ENCODE measurements around the gene FGF6. TPM values are rescaled to one million over a fixed set of nuclear protein-coding genes. Genes with fewer than 3 reads are reported as not detected.

FGF6 gene
- total and polyA plus RNA-seq, 10 of the 15 experiments (the other 5 are each of a cell fraction or from before 2014, with no cell fraction given): not detected

- no peak for TF ChIP-seq JUND (IDR thresholded peaks at IDR 0.05; ENCODE audit: low read depth, low read length)
Observed at GRCh38 chr12:4472046-4472445, 26.4 kb upstream of the FGF6 start (continued).

- Histone ChIP-seq H3K4me1 (ENCODE audit: control insufficient read depth, insufficient read depth, low read length) (no peaks in the 10 kb centered on the region), H3K27ac (ENCODE audit: control insufficient read depth, insufficient read depth) (no peak overlapping the region), H3K4me3 (no peak overlapping the region), H4K20me1 (ENCODE audit: control insufficient read depth, insufficient read depth) (no peaks in the 10 kb centered on the region), H3K36me3 (ENCODE audit: control insufficient read depth in 2 of 2, insufficient read depth in 2 of 2, low read length in 1 of 2) (no peaks in the 10 kb centered on the region), H3K27me3 (replicated peaks in 1 of 2; ENCODE audit: control insufficient read depth in 2 of 2, insufficient read depth in 2 of 2, low read length in 1 of 2) (no peaks in the 10 kb centered on the region; a peak in 1 of 4 replicates), H3K79me2 (ENCODE audit: control insufficient read depth, insufficient read depth, low read length) (no peaks in the 10 kb centered on the region), H3K9ac (ENCODE audit: control insufficient read depth, insufficient read depth, low read length) (no peak overlapping the region), H2AFZ (ENCODE audit: control insufficient read depth, low read depth, low read length) (no peak overlapping the region), H3K9me3 (replicated peaks; ENCODE audit: control insufficient read depth, insufficient read depth, low read length) (no peaks in the 10 kb centered on the region), H3K4me2 (ENCODE audit: control insufficient read depth, insufficient read depth) (no peak overlapping the region)
- in situ Hi-C loops (cut with MboI) (no loop called here), intact Hi-C loops (cut with micrococcal nuclease; ENCODE audit: unreplicated experiment) (no loop called here)
- RAD21 ChIA-PET (ENCODE audit: unreplicated experiment): no interaction called here
- DNase-seq (ENCODE audit: low read depth, low spot score) (no peak), FAIRE-seq (no peak), ATAC-seq (no peak)
- BruUV-seq (replicated peaks): no TSS peak
- WGBS (ENCODE audit: insufficient coverage, insufficient replicate concordance, low lambda C conversion rate, missing lambda C conversion rate): 74% methylated on average over 4 of the region's 4 CpGs
- POLR2A ChIA-PET: no interaction called here
- SMC1A ChIA-PET (ENCODE audit: uncharacterized antibody, unreplicated experiment): no interaction called here
- CTCF ChIA-PET: interaction anchor here (1.1 kb wide), 1 partner anchor 586 kb away, joined by 3 read pairs; no protein-coding TSS in a partner anchor
- TF ChIP-seq RFX5 (IDR thresholded peaks at IDR 0.05; ENCODE audit: low read depth, low read length): no peak
- TF ChIP-seq FOXK2 (IDR thresholded peaks at IDR 0.05): no peak
Observed at GRCh38 chr12:4471256-4471655, 25.6 kb upstream of the FGF6 start.

- Histone ChIP-seq H3K27me3 (replicated peaks in 1 of 2; ENCODE audit: control insufficient read depth in 2 of 2, insufficient read depth in 2 of 2, low read length in 1 of 2) (no peaks in the 10 kb centered on the region; a peak in 1 of 4 replicates), H3K36me3 (ENCODE audit: control insufficient read depth in 2 of 2, insufficient read depth in 2 of 2, low read length in 1 of 2) (no peaks in the 10 kb centered on the region), H3K79me2 (ENCODE audit: control insufficient read depth, insufficient read depth, low read length) (no peaks in the 10 kb centered on the region), H3K4me3 (no peak overlapping the region), H2AFZ (ENCODE audit: control insufficient read depth, low read depth, low read length) (no peak overlapping the region), H3K9ac (ENCODE audit: control insufficient read depth, insufficient read depth, low read length) (no peak overlapping the region), H4K20me1 (ENCODE audit: control insufficient read depth, insufficient read depth) (no peaks in the 10 kb centered on the region), H3K27ac (ENCODE audit: control insufficient read depth, insufficient read depth) (no peak overlapping the region), H3K9me3 (replicated peaks; ENCODE audit: control insufficient read depth, insufficient read depth, low read length) (no peaks in the 10 kb centered on the region), H3K4me2 (ENCODE audit: control insufficient read depth, insufficient read depth) (no peak overlapping the region), H3K4me1 (ENCODE audit: control insufficient read depth, insufficient read depth, low read length) (no peaks in the 10 kb centered on the region)
- ATAC-seq: no peak
- in situ Hi-C loops (cut with MboI): no loop called here
- no peak for DNase-seq (ENCODE audit: low read depth, low spot score)
- no TSS peak for BruUV-seq (replicated peaks)
- CTCF ChIA-PET: interaction anchor here (0.8 kb wide), 1 partner anchor 28 kb away, joined by 3 read pairs; no protein-coding TSS in a partner anchor
- intact Hi-C loops (cut with micrococcal nuclease; ENCODE audit: unreplicated experiment): no loop called here
- POLR2A ChIA-PET: no interaction called here
- SMC1A ChIA-PET (ENCODE audit: uncharacterized antibody, unreplicated experiment): interaction anchor here (1.3 kb wide), 1 partner anchor 24 kb away, joined by 3 read pairs; no protein-coding TSS in a partner anchor
- RAD21 ChIA-PET (ENCODE audit: unreplicated experiment): no interaction called here
- FAIRE-seq: no peak
- TF ChIP-seq ZBTB40 (IDR thresholded peaks at IDR 0.05; ENCODE audit: borderline replicate concordance) (no peak), NR2C1 (IDR thresholded peaks at IDR 0.05) (no peak), ZBED1 (IDR thresholded peaks at IDR 0.05; ENCODE audit: borderline replicate concordance) (no peak), CHD2 (IDR thresholded peaks at IDR 0.05; ENCODE audit: borderline replicate concordance, low read depth, low read length) (no peak), RCOR1 (conservative IDR thresholded peaks at IDR 0.05; ENCODE audit: low read depth, low read length) (no peak), ATF7 (IDR thresholded peaks at IDR 0.05; ENCODE audit: low read depth) (no peak), POLR2A (IDR thresholded peaks at IDR 0.05; ENCODE audit: low read depth, low read length) (no peak), E2F4 (IDR thresholded peaks at IDR 0.05; ENCODE audit: low read depth, low read length) (no peak), IKZF1 (conservative IDR thresholded peaks at IDR 0.05) (no peak)
Observed at GRCh38 chr12:4468994-4469393, 23.4 kb upstream of the FGF6 start.

Measured in GM12878 (cell line).